ENCODE measurements around the gene PFN3. TPM values are rescaled to one million over a fixed set of nuclear protein-coding genes. Genes with fewer than 3 reads are reported as not detected.

PFN3 gene
- total RNA-seq, 1 donor from 2014 or later = not detected

DNA sequence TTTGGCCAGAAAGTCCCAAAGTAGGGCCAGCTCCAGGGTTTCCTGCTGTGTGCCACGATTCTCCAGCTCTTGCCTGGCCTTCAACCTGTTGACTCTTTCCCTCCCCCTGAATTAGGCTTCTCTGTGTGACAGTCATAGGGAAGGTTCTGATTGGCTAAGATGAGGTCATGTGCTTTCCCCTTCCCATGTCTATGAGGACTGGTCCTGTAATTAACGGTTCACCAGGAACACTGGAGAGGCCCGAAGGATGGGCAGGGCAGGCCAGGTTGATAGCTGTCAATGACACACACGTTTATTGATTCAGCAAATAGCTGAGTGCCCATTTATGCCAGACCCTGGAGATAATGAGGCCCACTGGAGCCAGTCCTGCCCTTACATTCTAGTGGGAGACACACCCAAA, 37.2 kb upstream of the PFN3 start:
- DNase-seq = no peak

- no peak for DNase-seq
These were observed 35.5 kb upstream of the PFN3 start for GRCh38 chr5:177435847-177436536.

DNA sequence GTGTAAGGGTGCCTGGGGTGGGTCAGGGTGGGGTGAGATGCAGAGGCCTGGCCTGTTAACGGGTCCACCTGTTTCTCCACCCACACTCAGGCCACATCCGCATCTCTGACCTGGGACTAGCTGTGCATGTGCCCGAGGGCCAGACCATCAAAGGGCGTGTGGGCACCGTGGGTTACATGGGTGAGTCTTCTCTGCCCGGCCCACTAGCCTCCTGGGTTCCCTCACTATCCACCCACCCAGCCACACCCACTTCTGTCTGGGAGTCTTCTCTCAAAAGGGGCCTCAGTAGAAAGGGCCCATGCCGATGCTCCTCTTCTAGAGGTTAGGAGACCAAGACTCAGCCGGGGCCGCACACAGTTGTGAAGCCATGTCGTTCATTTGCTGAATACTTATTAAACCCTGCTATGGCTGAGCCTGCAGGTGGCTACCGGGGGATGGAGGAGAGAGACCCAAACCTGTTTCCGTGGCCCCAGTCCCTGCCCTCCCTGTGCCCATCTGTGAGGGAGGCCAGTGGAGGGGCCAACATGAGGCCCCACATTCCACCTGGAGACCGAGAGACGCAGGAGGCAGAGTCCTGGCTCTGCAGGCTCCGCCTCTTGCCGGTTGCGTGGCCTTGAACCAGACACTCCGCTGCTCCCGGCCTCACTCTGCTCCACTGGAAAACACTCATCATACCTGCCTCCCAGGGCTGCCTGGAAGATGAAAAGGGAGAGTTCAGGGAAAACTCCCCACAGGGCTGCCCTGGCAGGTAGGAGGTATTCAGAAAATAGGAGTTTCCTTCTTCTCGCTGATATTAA, 34.7 kb upstream of the PFN3 start:
- no peak for DNase-seq

DNA sequence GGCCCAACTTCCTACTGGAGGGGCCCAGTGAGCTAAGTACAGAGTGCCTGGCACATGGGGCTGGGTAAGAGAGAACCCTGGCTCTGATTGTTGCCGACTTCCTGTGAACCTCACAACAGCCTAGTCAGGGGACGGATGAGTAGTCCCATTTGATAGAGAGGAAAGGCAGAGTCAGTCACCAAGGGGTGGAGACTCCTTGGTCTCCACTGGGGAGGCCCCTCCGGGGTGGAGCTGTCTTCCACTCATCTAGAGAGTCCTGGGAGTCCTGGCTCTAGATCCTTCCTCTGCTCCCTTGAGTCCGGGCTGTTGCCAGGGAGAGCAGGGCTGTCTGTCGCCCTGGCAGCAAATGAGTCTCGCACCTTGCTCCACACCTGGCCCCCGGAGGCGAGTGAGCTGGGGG, 34.0 kb upstream of the PFN3 start:
- no peak for DNase-seq

DNA sequence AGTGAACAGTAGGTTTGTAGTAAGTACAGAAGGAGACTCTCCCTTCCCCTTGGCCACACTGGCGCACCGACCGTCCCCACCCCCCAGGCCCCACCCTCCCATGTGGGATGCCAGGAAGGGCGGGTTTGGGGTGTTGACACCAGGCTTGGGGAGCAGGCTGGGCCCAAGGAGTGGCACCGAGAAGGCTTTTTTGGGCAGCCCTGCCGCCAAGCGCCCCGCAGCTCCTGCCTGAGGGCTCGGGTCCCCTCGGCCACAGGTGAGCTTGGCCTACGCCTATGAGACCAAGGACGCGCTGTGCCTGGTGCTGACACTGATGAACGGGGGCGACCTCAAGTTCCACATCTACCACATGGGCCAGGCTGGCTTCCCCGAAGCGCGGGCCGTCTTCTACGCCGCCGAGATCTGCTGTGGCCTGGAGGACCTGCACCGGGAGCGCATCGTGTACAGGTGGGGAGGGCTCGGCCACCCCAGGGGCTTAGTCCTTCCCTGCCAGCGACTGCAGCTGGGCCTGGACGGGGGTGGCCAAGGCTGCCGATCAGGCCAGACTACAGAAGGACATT, 33.3 kb upstream of the PFN3 start:
- DNase-seq = no peak

DNA sequence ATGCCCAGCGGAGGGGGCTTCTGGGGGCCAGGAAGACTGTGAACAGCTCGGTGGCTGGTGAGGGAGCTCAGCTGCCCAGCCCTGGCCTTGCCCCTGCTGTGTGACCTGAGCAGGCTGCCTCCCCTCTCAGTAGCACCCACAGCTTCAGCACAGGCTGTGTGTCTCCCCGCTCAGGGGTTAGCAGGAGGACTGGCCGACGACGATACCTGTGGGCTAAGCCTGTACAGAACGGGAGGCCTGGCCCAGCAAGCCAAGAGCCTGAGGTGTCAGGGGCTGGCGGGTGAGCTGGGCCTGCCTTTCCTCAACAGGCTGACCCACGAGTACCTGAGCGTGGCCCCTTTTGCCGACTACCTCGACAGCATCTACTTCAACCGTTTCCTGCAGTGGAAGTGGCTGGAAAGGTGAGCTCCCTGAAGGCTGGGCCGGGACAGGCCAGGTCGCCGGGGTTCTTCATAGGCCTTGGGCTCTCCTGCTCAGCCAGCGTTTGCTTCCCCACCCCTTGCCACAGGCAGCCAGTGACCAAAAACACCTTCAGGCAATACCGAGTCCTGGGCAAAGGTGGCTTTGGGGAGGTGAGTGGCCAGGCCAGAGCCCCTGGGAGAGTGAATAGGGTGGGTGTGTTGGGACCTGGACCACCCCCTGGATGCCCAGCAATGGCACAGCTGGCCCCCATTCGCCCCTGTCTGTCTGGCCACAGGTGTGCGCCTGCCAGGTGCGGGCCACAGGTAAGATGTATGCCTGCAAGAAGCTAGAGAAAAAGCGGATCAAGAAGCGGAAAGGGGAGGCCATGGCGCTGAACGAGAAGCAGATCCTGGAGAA, 32.6 kb upstream of the PFN3 start:
- DNase-seq = no peak

GRCh38 chr5:177432143-177432838, 31.8 kb upstream of the PFN3 start:
- no peak for DNase-seq

DNA sequence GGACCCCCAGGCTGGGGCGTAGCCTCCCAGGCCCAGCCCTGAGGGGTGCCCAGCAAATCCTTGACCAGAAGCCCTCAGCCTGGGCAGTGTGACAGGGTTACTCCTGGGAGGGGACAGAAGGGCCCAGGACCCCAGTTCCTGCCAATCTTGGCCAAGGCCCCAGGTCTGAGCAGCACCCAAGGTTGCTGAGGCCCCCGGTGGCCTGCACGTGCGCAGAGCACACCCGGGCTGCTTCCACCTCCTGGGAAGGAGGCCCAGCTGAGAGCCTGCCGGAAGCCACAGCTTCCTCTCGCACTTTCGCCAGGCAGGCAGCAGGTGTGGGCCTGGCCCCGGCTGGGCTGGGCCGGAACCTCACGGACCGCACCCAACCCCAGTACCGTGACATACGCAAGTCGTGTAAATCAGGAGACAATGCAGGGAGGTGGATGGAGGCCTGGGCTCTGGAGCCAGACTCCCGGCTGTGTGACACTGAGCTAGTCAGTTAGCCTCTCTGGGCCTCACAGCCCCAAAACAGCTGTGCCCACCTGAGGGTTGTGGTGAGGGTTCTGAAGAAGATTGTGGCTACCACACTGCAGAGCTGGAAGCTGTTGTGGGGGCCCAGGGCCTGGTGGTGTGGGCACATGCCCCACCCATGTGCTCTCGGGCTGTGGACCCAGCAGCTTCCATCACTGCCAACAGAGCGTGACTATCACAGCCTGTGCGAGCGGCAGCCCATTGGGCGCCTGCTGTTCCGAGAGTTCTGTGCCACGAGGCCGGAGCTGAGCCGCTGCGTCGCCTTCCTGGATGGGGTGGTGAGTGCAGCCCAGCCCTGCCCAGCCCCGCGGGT, 31.1 kb upstream of the PFN3 start:
- no peak for DNase-seq

- DNase-seq = no peak
These were observed 30.5 kb upstream of the PFN3 start for GRCh38 chr5:177430972-177431316.

GRCh38 chr5:177430140-177430951, 29.9 kb upstream of the PFN3 start:
- no peak for DNase-seq

GRCh38 chr5:177429248-177430040, 29.0 kb upstream of the PFN3 start:
- DNase-seq = peak; percentile 26

DNA sequence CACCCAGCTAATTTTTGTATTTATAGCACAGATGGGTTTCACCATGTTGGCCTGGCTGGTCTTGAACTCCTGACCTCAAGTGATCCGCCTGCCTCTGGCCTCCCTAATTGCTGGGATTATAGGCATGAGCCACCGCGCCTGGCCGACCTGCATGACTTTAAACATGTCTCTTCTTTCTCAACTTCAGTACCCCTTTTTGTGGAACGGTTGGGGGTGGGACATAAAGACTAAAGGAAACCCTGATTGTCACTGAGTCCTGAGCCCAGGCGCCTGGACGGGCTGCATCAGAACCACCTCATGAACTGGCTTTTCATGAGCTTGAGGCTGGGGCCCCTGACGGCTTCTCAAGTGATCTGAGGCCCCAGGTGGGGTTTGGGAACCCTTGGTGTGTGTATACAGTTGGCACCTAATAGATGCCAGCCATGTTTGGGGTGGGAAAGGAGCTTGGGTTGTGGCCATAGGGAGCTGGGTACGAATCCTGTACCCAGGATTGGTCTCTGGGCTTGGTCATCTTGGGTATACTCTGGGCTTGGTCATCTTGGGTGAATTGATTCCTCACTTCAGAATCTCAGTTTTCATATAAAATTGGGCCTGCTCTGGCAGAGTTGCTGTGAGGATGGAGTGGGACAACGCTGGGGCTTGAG, 28.2 kb upstream of the PFN3 start:
- DNase-seq = no peak

DNA sequence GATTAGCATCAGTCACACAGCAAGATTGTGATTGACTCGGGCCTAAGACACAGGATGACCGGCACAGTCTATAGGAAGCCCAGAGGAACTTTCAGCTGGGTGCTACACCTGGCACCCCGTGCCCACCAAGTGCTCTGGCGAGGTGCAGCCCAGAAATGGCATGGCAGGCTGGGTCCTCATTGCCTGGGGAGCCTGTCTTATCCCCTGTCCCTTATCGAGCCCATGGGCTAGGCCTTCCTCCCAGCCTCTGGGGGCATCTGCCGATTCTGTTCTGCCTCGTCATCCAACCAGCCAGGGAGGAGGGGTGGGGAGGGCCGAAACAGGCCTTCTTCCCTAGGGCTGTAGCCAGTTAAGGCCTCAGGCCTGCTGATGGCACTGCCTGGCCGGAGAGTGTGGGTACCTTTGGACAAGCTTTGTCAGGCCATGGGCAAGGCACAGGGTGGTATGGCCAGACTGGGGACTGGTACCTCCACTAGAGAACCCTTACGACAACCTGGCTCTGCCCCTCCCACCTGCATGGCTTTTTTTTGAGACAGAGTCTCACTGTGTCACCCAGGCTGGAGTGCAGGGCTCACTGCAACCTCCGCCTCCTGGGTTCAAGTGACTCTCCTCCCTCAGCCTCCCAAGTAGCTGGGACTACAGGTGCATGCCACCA, 27.6 kb upstream of the PFN3 start:
- DNase-seq = no peak

DNA sequence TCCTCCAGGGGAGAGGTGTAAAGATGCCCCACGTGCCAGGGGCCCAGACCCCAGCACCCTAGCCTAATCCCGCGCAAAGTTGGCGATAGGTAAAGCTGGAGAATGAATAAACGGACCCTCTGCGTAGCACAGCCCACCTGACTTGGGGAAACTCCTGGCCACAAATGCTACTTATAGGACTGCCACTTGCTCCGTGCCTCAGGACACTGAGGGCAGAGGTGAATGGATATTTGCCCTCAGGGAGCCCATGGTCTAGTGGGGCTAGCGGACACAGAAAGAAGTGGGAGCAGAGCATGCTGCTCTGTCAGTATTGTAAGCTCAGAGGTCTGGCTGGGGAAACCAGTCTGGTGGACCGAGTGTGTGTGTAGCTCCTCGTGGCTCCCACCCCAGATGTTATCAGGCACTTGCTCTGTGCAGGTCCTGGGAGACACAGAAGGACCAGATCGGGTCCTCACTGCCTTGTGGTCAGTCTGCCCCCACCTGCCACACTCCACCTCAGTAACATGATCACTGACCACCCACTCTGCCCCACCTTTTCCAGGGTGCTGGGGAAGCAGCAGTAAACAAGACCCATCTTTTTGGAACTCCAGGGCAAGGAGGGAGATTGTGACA, 26.9 kb upstream of the PFN3 start:
- DNase-seq = no peak

DNA sequence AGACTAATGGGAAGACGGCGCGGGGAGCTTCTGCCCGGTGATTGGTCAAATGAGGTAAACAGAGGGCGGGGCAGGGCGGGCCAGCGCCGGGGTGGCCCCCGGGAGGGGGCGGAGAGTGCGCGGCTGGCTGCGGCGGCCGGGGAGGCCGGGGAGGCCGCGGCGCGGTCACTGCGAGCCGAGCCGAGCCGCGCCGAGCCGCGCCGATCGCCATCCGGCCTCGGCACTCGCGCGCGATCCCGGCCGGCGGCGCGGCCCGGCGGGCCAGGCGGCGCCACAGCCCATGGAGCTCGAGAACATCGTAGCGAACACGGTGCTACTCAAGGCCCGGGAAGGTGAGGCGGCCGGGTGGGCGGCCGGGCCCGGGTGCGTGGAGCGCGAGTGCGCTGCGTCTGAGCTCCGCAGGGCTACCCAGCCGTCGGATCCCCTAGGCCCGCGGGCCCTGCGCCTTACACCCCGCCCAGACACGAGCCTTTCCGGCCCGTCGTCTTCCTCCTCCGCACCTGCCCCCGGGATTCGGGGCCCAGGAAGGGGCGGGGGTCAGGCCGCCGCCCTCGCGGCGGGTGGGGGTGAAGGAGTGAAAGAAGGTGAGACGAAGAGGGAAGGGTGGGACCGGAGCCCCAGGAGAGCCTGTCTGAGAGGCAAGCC, 26.2 kb upstream of the PFN3 start, which contains the start of gene GRK6:
GRK6 (plus strand) TSS at position 111 of the 645 bp plus-strand sequence; CDS start at position 281, 170 bp downstream.
- no peak for DNase-seq

GRCh38 chr5:177425801-177426565, 25.5 kb upstream of the PFN3 start:
- peak; percentile 99 for DNase-seq
